GM21367 (cell line): ENCODE data around the gene SOCS4.

Source experiments
- ATAC-seq: cut with Tn5 transposase; IDR thresholded peaks from one replicate; pipeline ENCODE4 v1.9.1; 2021; ENCODE audit not compliant: unreplicated experiment

The SOCS4 gene

GRCh38 chr14:55085060-55085660 is 58.1 kb downstream of the SOCS4 start:
- no peak for ATAC-seq

- ATAC-seq, result no peak
Measured at GRCh38 chr14:55086938-55087337, 59.9 kb downstream of the SOCS4 start.

GRCh38 chr14:55088356-55088755 is 61.3 kb downstream of the SOCS4 start:
- ATAC-seq, result no peak

- no peak for ATAC-seq
Measured at GRCh38 chr14:55092341-55092740, 65.3 kb downstream of the SOCS4 start.

- no peak for ATAC-seq
Measured at GRCh38 chr14:55094292-55095157, 67.5 kb downstream of the SOCS4 start.

- ATAC-seq, result peak; percentile 54
Measured at GRCh38 chr14:55097881-55098560, 71.0 kb downstream of the SOCS4 start.

- no peak for ATAC-seq
Measured at GRCh38 chr14:55098561-55098898, 71.5 kb downstream of the SOCS4 start.
